Right lobe of liver (tissue), 6 donors: ENCODE measurements around the gene MPP7. TPM values are rescaled to one million over a fixed set of nuclear protein-coding genes. Genes with fewer than 3 reads are reported as not detected.

Experiments
- ATAC-seq, 4 donors: fragments of 200-7000 bp; cut with Tn5 transposase; one replicate each; pipeline ENCODE4 v1.9.1; 2020; ENCODE audit warnings: mild to moderate bottlenecking in 4 of 4, moderate library complexity in 4 of 4
- DNase-seq, 3 donors: peaks; one replicate each; pipeline ENCODE4 v3.0.0-alpha.2; 2020
- H3K27ac ChIP-seq, 3 donors: fragments of 200-600 bp; one replicate each; pipeline ENCODE4 v1.8.0; 2022
- H3K27me3 ChIP-seq, 2 donors: fragments of 200-600 bp; one replicate each; pipeline ENCODE4 v1.8.0; 2022
- H3K36me3 ChIP-seq, 4 donors: fragments of 200-600 bp; sonication (generic) in 1 of 4; one replicate each; pipeline versions ENCODE4 v1.5.1 to v1.8.0; 2017 to 2022; ENCODE audit warnings: control low read depth in 1 of 4
- H3K4me1 ChIP-seq, 4 donors: fragments of 200-600 bp; sonication (generic) in 1 of 4; one replicate each; pipeline versions ENCODE4 v1.5.1 to v1.8.0; 2017 to 2022; ENCODE audit warnings: control low read depth in 1 of 4
- H3K4me3 ChIP-seq, 3 donors: fragments of 200-600 bp; one replicate each; pipeline ENCODE4 v1.8.0; 2022
- H3K9me3 ChIP-seq, 4 donors: fragments of 200-600 bp; sonication (generic) in 1 of 4; one replicate each; pipeline versions ENCODE4 v1.5.1 to v1.8.0; 2017 to 2022; ENCODE audit warnings: control low read depth in 1 of 4
- POLR2A ChIP-seq: fragments of 450-650 bp; IDR thresholded peaks from one replicate; pipeline ENCODE4 v1.6.1; 2017; ENCODE audit warnings: antibody characterized with exemption, mild to moderate bottlenecking
- WGBS: methylation state at CpG from one replicate; pipeline ENCODE4 v1.1.6; 2018; ENCODE audit warnings: low coverage, low lambda C conversion rate; ENCODE audit not compliant: insufficient coverage; ENCODE audit errors: missing lambda C conversion rate; 5-methylcytosine and 5-hydroxymethylcytosine counted together
- intact Hi-C, 2 donors: fragments of 100-400 bp; cut with DNase I; formaldehyde crosslinking; loops; one replicate each; pipeline versions ENCODE4 v1.11.2 to v1.14.1; 2022
- total RNA-seq, 6 experiments: library from RNA; depleted of rRNA in 2 of 6; stranded (reverse); fragments of >200 nt in 2 of 6; fragmentation: NEBNext Ultra II Directional in 3 of 6; extraction: Animal tissue kit (Norgen Biotek cat#: 25700) in 3 of 6; gene quantifications; one replicate each; pipeline versions ENCODE4 v1.1.0 to v1.2.4, GENCODE V29; 2016 to 2023
- TF ChIP-seq, protein P1 (sequence below), 4 donors: fragments of 200-600 bp in 3 of 4; fragments of 450-650 bp in 1 of 4; IDR thresholded peaks; one replicate each; pipeline versions ENCODE4 v1.5.1 to v1.8.0; 2016 to 2022; ENCODE audit warnings: antibody characterized with exemption in 4 of 4, mild to moderate bottlenecking in 2 of 4
- donor health status: DM: no; HTN: yes; CAD: no.
- donor health status: DM: no; HTN: no; CAD: no.
- donor health status: DM: no; HTN: no; CAD: no.
- donor health status: DM: no; HTN: yes; CAD: no.
- donor health status: DM: no; HTN: yes; CAD: no.

Gene MPP7
- total RNA-seq, 6 experiments from 2014 or later, result 1.9 to 4.2 (median 2.2) TPM

DNA sequence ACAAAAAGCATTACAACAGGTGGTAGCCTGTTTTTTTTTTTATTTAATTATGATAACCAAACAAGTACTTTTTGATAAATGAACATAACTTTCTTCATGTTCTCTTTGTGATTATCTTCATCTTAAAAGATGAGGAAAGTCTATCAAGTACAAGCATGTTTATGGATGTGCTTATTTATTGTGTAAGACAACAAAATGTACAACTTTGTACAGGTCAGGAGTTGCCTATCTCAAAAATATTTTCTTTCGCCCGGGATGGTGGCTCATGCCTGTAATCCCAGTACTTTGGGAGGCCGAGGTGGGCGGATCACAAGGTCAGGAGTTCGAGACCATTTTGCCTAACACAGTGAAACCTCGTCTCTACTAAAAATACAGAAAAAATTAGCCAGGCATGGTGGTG, 17.0 kb downstream of the MPP7 start:
- Histone ChIP-seq H3K4me3 (no peak overlapping the region), H3K9me3 (no peaks in the 10 kb centered on the region), H3K27ac (no peak overlapping the region), H3K4me1 (no peaks in the 10 kb centered on the region), H3K27me3 (no peaks in the 10 kb centered on the region), H3K36me3 (no peaks in the 10 kb centered on the region)
- intact Hi-C loops, result no loop called here
- no peak for TF ChIP-seq POLR2A
- TF ChIP-seq, protein P1, sequence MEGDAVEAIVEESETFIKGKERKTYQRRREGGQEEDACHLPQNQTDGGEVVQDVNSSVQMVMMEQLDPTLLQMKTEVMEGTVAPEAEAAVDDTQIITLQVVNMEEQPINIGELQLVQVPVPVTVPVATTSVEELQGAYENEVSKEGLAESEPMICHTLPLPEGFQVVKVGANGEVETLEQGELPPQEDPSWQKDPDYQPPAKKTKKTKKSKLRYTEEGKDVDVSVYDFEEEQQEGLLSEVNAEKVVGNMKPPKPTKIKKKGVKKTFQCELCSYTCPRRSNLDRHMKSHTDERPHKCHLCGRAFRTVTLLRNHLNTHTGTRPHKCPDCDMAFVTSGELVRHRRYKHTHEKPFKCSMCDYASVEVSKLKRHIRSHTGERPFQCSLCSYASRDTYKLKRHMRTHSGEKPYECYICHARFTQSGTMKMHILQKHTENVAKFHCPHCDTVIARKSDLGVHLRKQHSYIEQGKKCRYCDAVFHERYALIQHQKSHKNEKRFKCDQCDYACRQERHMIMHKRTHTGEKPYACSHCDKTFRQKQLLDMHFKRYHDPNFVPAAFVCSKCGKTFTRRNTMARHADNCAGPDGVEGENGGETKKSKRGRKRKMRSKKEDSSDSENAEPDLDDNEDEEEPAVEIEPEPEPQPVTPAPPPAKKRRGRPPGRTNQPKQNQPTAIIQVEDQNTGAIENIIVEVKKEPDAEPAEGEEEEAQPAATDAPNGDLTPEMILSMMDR (IDR thresholded peaks at IDR 0.05), result no peak
- WGBS, result 86% methylated on average over 2 of the region's 6 CpGs
- DNase-seq (no peak), ATAC-seq (no peak)

DNA sequence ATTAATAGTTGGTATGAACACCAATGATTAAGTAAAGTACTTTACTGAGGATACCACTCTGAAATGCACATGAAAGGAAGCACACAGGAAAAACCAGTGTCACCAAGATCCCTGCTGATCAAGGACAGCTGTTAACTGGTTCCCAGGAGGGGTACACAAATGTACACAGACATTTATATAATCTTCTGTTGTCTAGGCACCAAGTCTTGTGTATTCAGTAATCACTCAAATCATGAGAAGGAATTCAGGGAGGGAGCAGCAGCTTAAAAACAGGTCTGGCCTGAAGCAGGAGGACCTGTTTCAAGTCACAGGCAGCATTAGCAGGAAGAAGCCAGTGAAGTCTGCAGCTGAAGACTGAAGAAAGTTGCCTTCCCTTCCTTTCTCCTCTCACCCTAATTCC, 18.7 kb downstream of the MPP7 start:
- no peak for ATAC-seq
- H3K4me1 ChIP-seq, result no peaks in the 10 kb centered on the region
- TF ChIP-seq, protein P1 (IDR thresholded peaks at IDR 0.05), result no peak
- no peak for TF ChIP-seq POLR2A
- H3K4me3 ChIP-seq, result no peak overlapping the region
- no peak overlapping the region for H3K27ac ChIP-seq
- intact Hi-C loops, result no loop called here
- DNase-seq, result no peak
- H3K27me3 ChIP-seq, result no peaks in the 10 kb centered on the region
- H3K9me3 ChIP-seq, result no peaks in the 10 kb centered on the region
- H3K36me3 ChIP-seq, result no peaks in the 10 kb centered on the region

DNA sequence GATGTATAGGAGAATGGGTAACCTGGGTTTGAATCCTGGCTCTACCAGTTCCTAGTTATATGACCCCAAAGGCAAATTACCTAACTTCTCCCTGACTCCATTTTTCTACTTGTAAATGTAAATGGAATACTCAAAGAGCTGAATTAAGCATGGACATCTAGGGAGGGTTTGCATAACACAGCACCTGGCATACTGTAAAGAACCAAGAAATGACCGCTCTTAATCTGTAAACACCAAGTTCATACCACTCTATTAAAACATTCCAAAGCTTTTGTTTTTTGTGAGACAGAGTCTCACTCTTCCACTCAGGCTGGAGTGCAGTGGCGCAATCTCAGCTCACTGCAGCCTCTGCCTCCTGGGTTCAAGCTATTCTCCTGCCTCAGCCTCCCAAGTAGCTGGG, 19.6 kb downstream of the MPP7 start:
- ATAC-seq (no peak), DNase-seq (no peak)
- Histone ChIP-seq H3K9me3 (no peaks in the 10 kb centered on the region), H3K4me3 (no peak overlapping the region), H3K4me1 (no peaks in the 10 kb centered on the region), H3K27me3 (no peaks in the 10 kb centered on the region), H3K27ac (no peak overlapping the region), H3K36me3 (no peaks in the 10 kb centered on the region)
- no peak for TF ChIP-seq POLR2A
- TF ChIP-seq, protein P1 (IDR thresholded peaks at IDR 0.05), result no peak
- intact Hi-C loops, result no loop called here
- WGBS, result 88% methylated on average over 2 of the region's 2 CpGs

DNA sequence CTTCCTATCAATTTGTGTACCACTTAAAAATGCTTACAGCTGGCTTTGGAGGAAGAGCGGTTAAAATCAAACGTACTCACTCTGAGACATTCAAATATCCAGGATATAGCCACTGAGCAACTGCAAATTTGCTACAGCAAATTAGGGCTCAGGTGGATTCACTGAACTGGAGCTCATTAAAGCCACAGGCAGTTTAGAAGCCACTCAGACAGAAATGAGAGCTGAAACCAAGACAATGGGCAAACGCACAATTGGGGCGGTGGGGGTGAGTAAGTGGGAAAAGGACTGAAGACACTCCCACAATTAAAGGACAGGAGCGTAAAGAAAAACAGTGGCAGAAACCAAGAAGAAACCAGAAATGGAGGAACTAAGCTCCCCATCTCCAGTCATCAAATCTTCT, 20.5 kb downstream of the MPP7 start:
- intact Hi-C loops, result no loop called here
- H3K27me3 ChIP-seq, result no peaks in the 10 kb centered on the region
- H3K9me3 ChIP-seq, result no peaks in the 10 kb centered on the region
- no peaks in the 10 kb centered on the region for H3K36me3 ChIP-seq
- H3K27ac ChIP-seq, result no peak overlapping the region
- H3K4me1 ChIP-seq, result no peaks in the 10 kb centered on the region
- ATAC-seq (no peak), DNase-seq (no peak)
- H3K4me3 ChIP-seq, result no peak overlapping the region
- TF ChIP-seq POLR2A, result no peak
- TF ChIP-seq, protein P1 (IDR thresholded peaks at IDR 0.05), result no peak
- 85% methylated on average over 5 of the region's 5 CpGs for WGBS

DNA sequence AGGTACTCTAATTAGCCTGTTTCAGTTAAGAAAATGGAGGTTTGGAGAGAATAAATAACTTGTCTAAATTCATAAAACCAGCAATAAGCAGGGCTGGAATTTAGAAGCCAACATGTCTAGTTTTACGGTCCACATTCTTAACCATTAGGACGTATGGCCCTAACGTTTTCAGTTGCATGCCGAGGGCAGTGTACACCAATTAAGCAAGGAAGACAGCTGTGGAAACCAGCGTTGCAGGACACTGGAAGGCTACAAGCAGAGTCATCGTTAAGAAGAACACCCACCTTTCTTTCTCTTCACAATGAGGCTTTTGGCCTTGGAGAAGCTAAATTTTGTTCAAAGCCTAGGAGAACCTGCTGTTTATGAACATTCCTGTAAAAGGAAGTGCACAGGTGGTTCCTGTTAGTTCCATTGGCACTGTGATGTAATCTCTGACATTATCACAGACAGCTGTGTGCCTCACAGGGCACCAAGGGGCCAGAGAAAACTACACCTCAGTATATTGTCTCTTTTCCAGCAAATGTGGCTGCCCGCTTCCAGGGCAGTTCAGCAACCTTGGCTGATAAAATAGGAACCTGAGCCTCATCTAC, 21.0 kb downstream of the MPP7 start:
- H3K27ac ChIP-seq, result no peak overlapping the region
- H3K9me3 ChIP-seq, result no peaks in the 10 kb centered on the region
- H3K27me3 ChIP-seq, result no peaks in the 10 kb centered on the region
- DNase-seq (no peak), ATAC-seq (no peak)
- 76% methylated on average over 4 of the region's 7 CpGs for WGBS
- intact Hi-C loops, result no loop called here
- no peak overlapping the region for H3K4me3 ChIP-seq
- no peaks in the 10 kb centered on the region for H3K36me3 ChIP-seq
- TF ChIP-seq, protein P1 (IDR thresholded peaks at IDR 0.05), result no peak
- TF ChIP-seq POLR2A, result no peak
- no peaks in the 10 kb centered on the region for H3K4me1 ChIP-seq
